Gastroesophageal sphincter (tissue), 3 donors: Measurements from ENCODE around the gene ABHD17A.
"Not testable (repeated sequence)": the region's sequence is repeated elsewhere in the genome, so short reads cannot be mapped to it uniquely, and the experiment has no call there.

ENCODE experiments used
- CTCF ChIP-seq, 4 experiments: fragments of 200-600 bp in 2 of 4; fragments of 450-650 bp in 2 of 4; sonication (generic) in 1 of 4; IDR thresholded peaks; one replicate each; pipeline ENCODE4 v1.5.1; 2017 to 2019; ENCODE audit warnings: antibody characterized with exemption in 4 of 4, mild to moderate bottlenecking in 2 of 4, moderate library complexity in 2 of 4
- POLR2A ChIP-seq, 2 donors: fragments of 450-650 bp; IDR thresholded peaks; one replicate each; pipeline ENCODE4 v1.6.1; 2017; ENCODE audit warnings: antibody characterized with exemption in 2 of 2, mild to moderate bottlenecking in 2 of 2, moderate library complexity in 1 of 2
- POLR2AphosphoS5 ChIP-seq: sonication (generic); formaldehyde crosslinking; IDR thresholded peaks from one replicate; pipeline ENCODE4 v1.6.1; 2017; ENCODE audit warnings: antibody characterized with exemption

GRCh38 chr19:1876496-1877279 is 8.6 kb downstream of the ABHD17A start:
- not testable (repeated sequence) for TF ChIP-seq CTCF (IDR thresholded peaks at IDR 0.05); POLR2A (IDR thresholded peaks at IDR 0.05); POLR2AphosphoS5
